Activated effector memory CD4-positive, alpha-beta T cell treated with Interleukin-2 at 50 U/mL for 16 hours (primary cell): Measurements from ENCODE around the gene GMEB2.
A peak's percentile ranks its signal among the peaks of the same experiment; 100 is the strongest.
"Not testable (repeated sequence)": the region's sequence is repeated elsewhere in the genome, so short reads cannot be mapped to it uniquely, and the experiment has no call there.

ENCODE experiments used
- DNase-seq: peaks from one replicate; pipeline ENCODE4 v3.0.0-alpha.2; 2020

Gene GMEB2

GRCh38 chr20:63586797-63587196 lies 40.1 kb downstream of the GMEB2 start:
- DNase-seq, result no peak

GRCh38 chr20:63585616-63586565 lies 41.0 kb downstream of the GMEB2 start:
- DNase-seq, result no peak

- DNase-seq, result no peak
Measured at GRCh38 chr20:63582382-63583063, 44.4 kb downstream of the GMEB2 start.

- peak; percentile 62 for DNase-seq
Measured at GRCh38 chr20:63580796-63581461, 46.0 kb downstream of the GMEB2 start.

- DNase-seq, result no peak
Measured at GRCh38 chr20:63579017-63579694, 47.7 kb downstream of the GMEB2 start.

GRCh38 chr20:63578224-63579016 lies 48.5 kb downstream of the GMEB2 start:
- no peak for DNase-seq

- no peak for DNase-seq
Measured at GRCh38 chr20:63577317-63577894, 49.5 kb downstream of the GMEB2 start.

- DNase-seq, result no peak
Measured at GRCh38 chr20:63576311-63576710, 50.6 kb downstream of the GMEB2 start.

GRCh38 chr20:63574829-63575743 lies 51.8 kb downstream of the GMEB2 start:
- DNase-seq, result no peak

GRCh38 chr20:63574156-63574828 lies 52.6 kb downstream of the GMEB2 start, which contains the start of gene HELZ2:
HELZ2 (minus strand) TSS chr20:63574239; CDS start chr20:63572385, 1,854 bp downstream.
- peak; percentile 62 for DNase-seq

- DNase-seq, result no peak
Measured at GRCh38 chr20:63573647-63574131, 53.2 kb downstream of the GMEB2 start.

GRCh38 chr20:63572788-63573646 lies 53.9 kb downstream of the GMEB2 start:
- DNase-seq, result no peak

GRCh38 chr20:63572071-63572787 lies 54.7 kb downstream of the GMEB2 start:
- no peak for DNase-seq

GRCh38 chr20:63571087-63571478 lies 55.8 kb downstream of the GMEB2 start:
- not testable (repeated sequence) for DNase-seq

GRCh38 chr20:63570281-63571086 lies 56.4 kb downstream of the GMEB2 start:
- no peak for DNase-seq

- no peak for DNase-seq
Measured at GRCh38 chr20:63568986-63569949, 57.6 kb downstream of the GMEB2 start.
